ENCODE measurements around the gene NHEJ1.

The NHEJ1 gene

DNA sequence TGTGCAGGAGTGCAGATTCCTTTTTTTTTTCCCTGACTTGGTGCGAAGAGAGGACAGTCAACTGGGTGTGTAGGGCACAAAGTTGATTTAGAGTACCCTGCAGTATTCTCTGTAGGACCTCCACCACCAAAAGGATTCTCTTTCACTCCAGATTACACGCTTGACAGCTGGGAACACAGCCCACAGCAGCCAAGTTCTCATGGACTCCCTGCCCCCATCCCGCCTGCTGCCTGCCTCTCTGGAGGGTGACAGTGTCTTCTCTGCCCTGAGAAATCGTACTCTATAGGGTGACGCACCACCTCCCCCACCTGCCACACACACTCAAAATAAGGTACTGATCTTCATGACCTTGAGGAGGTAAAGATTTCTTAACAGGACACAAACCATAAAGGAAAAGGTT, 73.3 kb downstream of the NHEJ1 start:
- DNase-seq (ENCODE audit: low spot score): no peak

DNA sequence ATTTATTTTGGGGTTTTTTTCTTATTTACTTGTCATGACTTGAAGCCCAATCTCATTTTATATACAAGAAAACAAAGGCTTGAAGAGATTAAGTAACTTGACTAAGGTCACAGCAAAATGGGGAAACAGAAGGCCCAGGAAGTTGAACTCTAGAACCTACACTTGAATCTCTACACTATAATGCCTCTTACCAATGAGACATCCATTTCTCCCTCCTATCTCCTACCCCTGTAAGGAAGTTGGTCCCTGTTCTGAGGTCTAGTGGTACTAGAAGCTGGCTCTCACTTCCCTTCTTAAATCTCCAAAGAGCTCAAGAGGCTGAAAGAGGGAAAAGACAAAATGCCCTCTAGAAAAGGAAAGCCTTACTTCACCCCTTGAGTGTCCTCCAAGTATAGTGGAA, 74.4 kb downstream of the NHEJ1 start:
- DNase-seq (ENCODE audit: low spot score): no peak

DNA sequence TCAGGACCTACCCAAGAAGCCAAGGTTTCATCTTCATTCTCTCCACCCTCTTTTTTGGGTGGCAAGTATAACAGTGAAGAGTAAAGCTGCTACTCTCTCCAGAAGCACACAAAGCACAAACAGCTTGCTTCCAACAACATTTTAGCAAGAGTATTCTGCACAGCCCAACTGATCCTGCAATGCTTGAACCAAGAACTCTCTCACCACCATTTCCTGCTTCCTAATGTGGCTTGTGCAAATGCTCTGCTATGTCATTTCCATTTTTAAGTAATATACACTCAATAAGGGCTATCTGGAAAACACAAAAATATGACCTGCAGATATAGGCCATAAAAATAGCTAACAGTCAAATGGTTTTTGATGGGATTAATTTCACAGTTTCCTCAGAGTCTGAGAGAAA, 75.8 kb downstream of the NHEJ1 start:
- no peak for DNase-seq (ENCODE audit: low spot score)

DNA sequence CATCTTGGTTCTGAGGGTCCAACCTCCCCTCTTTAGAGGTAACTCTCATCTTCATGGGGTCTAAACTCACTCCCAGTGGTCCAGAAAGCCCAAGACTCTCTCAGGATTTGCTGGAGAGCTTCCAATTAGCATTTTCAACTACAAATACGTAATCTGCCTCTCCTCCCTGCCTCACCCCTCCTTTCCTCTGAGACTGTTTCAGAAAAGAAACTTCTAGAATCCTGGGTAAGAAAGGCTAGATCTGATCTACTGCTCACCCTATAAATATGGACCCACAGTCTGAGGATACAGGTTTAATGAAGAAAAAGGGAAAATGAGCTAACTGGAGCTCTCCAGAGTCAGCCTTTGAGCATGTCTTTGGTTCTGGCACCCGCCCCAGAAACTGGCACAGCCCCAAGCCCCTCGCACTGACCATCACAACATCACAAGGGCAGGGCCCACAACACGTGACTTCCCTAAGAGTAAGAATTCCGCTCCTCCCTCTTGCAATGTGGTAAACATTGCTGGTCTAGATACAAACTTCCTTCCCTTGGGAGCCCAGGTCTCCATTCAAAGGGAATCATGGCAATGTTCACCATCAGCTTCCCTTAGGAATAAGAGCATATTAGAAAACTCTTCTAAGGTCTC, 78.2 kb downstream of the NHEJ1 start:
- DNase-seq (ENCODE audit: low spot score): no peak

DNA sequence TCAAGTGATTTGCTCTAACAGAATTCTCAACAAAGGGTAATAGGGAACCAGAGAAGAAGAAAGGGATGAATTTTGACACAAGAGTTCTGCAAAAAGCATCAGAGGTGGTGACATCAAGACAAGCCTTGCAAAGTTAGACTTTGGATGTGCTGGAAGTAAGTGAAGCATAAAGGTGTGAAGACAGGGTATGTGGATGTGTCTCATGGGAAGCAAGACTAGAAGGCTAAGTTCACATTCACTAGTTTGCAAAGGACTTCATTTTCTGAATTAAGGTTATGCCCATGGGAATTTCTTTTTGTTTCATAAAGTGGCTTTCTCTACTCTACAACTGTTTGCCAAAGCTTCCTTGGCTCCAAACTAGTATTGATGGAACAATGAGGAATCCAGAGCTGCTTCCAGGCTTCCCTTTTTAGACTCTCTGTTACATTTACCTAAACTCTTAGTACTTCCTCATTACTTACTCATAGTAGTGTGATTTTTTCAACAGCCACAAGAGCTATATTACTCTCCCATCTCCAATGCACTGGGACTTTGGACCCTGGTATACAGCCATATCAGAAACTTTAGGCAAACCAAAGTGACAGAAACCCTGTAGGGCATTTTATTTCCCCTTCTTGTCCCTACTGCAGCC, 78.8 kb downstream of the NHEJ1 start:
- no peak for DNase-seq (ENCODE audit: low spot score)

DNA sequence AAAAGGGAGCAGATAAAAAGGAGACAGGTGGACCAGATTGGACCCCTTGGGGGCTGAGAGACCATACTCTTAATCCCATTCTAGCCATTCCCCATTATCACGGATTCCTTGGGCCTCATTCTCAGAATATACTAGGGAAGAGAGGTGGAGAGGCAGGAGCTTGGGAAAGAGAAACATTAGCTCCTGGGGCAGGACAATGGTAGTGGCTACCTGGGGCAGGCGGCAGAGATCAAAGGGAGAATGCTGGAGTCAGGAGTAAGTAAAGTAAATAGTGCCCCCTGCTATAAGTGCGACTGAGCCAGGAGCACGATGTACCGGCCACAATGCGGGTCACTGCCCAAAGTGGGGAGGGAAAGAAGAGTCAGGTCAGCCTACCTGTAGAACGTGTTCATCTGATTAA, 79.5 kb downstream of the NHEJ1 start:
- no peak for DNase-seq (ENCODE audit: low spot score)

DNA sequence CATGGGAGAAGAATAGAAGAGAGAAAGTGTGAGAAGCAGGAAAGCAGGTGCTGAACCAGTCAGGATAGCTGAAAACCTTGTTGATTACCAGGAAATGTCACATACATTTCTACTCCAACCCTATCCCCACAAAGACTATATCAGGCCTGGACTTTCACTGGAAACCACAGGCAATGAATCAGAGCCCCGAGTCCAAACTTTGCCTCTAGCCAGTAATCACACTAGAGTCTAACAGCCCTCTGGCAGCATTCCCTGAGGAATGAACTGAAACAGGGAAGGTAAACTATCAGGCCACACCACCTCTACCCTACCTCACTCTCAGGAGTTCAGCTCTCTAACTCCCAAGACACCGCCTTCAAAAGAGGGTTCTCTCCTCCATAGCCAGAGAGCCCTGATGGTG, 81.2 kb downstream of the NHEJ1 start:
- DNase-seq (ENCODE audit: low spot score): no peak

DNA sequence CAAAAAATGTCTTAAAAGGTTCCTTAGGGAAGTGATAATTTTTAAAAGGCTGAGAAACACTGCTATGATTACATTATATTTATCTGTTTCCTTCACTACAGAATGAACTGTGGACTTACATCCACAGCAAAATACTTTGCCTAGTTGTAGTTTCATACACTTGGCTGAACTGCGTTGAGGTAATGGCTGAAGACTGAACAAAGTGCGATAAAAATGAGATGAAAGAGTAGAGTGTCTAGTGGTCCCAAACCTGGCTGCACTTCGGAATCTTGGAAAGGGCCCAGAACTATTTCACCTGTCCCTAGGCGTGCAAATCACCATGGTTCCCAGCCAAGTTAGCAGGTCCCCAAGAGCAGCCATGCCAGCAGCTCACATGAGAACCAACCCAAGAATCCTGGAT, 81.7 kb downstream of the NHEJ1 start:
- DNase-seq (ENCODE audit: low spot score): no peak

DNA sequence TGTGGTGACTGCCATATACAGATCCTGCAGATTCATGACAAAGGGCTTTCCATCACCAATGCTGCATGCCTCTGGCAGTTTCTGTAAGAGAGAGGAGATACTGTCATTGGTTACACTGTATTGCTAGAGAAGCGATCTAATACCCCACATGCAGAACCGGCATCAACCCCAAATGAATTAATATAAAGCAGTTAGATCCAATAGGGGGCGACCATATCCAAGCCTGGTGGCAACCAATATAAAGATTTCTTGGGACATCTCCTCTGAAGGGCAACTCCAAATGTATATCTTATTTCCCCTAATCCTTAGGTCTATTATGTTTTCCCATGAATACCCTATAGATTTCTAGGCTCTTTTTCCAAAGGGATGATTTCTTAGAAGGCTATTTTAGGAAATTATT, 82.5 kb downstream of the NHEJ1 start:
- no peak for DNase-seq (ENCODE audit: low spot score)

DNA sequence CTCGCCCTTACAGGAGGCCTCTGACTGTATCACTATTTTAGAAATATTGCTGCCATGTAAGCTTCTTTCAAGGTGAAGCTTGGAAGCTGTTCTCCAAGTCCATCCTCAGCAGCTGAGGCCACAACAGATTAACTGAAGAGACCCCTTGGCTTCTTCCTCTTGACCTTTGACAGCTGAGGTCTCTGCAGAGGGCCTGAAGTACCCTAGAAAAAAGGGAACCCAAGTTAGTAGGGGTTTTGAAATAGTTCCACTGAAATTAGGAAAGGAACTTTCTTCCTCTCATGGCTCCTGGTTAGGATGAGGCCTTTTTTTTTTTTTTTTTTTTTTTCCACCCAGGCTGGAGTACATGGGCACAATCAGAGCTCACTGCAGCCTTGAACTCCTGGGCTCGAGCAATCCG, 84.4 kb downstream of the NHEJ1 start:
- no peak for DNase-seq (ENCODE audit: low spot score)

DNA sequence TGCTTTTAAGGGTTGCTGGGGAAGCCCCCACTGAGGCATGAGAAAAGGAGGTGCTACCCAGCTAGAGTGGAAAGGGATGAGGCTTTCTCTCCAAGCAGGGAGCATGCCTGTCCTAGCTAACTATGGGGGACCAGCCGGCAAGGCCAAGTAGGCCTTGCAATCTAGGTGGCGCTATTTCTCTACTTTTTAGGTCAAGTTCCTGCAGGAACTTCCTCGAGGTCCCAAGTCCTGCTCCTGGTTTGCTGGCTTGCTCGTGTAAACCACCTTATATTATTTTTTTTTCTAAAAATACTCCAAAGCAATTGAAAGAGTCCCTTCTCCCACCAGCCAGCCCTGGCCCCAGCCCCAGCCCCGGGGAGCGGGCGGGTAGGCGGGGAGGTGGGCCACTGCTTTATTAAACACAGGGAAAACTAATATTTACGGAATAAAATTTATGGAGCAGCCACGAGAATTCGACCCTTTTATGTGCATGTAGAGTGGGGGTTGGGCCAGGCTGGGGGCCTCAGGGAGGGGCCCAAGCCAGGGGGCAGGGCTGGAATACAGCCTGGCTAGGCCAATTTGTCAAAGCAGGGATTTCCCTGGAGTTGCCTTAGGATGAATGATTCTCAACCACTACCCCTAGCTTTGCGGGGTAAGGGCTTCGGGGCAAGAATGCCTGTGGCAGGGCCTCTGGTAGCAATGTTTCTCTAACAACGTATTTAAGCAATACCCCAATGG, 87.0 kb downstream of the NHEJ1 start:
- peak; percentile 44 for DNase-seq (ENCODE audit: low spot score)

DNA sequence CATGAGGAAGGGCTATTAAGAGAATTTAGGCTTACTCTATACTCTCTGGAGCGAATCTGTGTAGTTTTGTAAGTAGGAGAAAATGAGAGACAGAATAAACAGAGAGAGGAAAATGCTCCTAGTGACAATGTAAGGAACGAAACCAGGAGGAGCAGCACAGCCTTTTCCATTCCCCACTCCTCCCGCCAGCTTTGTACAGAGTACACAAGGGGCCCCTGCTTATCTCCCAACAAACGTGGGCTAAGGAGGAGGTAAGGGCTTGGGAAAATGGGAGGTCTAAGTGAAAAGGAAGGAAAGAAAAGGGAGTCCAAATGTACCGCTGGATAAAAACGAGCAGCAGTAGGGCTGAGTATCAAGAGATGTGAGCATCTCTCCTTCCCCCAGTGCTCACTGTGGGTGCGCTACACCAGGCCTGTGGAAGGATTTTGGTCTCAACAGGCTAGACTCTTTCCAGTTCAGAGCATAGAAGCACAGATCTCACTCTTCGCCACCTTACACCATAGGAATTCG, 87.8 kb downstream of the NHEJ1 start:
- no peak for DNase-seq (ENCODE audit: low spot score)

DNA sequence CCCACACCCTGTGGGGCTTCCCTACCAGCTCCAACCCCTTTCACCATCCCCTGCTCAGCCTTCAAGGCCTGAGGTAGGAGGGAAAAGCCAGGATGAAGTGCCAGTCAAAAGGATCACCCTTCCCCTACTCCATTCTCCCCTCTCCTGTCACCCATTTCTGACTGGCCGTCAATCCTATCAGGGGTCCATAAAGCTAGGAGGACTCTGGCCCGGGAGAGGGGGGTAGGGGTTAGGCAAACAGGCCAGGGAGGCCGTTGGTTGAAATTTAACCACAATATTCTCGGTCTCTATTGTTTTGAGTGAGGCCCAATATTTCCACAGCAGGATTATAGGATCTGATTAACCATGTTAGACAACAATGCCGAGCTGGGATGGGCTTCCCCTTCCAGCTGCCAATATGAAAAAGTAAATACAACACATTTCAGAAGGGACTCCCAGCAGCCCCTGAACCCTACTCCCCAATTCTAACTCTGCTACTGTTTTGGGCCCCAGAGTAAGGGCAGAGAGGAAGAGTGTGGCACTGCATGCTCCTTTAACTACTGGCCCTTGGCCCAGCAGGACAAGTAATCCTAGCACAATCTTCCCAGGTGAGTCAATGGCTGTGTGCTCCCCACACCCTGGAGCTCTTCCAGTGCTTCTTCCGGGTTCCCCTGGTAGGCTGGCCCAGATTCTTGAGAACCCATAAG, 89.3 kb downstream of the NHEJ1 start:
- DNase-seq (ENCODE audit: low spot score): no peak

DNA sequence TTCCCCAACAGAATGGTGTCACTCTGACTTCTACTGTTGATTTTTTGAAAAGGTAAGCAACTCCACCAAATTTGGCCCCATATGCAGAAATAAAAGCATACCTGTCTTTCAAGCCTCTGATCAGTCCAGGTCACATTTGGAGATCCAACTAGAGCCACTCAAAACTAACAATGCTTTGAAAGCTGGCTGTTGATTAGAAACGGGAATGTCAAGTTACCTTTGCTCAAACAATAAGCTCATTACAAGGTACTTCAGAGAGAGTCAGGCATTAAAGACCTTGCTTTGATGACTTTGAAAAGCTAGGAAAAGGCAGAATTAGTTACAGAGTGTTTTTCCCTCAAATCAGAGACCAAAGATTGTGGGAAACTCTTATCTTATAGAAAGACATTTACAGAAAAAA, 95.1 kb downstream of the NHEJ1 start:
- DNase-seq (ENCODE audit: low spot score): no peak

DNA sequence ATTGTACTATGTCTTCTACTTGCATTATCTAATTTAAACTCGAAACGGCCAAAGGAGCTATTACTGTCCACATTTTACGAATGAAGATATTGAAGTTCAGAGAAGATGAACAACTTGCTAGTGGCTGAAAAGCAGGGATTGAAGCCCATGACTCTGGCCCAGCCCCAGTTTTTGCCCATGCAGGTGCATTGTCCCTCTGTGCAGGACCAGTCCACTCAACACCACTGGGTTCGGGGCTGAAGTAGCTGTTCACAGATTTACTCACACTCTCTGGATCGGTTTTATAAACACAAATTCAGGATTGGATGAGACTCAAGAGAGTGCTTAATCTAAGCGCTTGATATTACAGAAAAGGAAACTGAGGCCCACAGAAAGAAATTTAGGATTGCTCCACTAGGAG, 98.5 kb downstream of the NHEJ1 start:
- no peak for DNase-seq (ENCODE audit: low spot score)

DNA sequence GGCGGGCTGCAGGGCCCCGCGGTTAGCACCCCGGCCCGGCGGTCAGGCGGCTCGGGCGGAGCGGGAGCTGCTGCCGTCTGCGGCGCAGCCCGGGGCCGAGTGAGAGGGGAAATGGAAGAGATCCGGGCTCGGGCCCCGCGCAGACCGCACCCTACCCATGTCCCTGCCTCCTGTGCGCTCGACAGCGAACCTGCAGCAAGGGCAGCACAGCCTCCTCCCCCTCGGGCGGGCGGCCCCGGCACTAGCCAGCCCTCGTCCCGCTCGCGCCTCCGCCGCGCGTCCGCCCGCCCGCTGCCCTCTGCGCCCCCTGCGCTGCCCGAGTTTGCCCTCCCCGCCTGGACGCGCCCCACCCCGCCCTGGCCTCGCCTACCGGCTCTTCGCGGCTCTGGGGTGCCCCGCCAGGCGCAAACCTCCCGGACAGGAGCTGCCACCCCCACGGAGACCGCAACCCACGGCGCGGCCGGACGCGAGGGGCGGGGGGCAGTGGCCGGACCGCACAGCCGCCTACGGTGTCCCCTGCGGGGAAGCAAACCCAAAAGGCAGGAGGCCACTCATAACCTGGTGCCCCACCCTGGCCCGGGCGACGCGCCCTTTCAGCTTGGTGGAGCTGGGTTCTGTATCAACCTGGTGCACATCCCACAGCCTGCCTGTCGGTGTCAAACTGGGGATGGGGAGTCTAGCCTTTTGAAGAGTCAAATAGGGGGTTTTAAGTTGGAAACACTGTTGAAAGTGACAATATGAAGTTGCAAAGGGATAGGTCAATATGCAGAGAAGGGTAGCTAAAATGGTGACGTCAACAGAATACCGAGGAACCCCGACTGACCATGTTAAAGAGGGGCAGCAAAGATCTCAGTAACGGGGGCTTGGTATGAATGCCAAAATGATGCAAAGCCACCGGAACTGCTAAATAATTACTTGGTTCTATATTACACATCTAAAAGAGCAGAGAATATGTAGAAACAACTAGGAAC, 99.5 kb downstream of the NHEJ1 start, which contains the start of gene IHH:
TSS of gene IHH (minus strand) at position 101 of the 971 bp plus-strand sequence. CDS start 454 bp downstream, outside the sequence.
- DNase-seq (ENCODE audit: low spot score): no peak

DNA sequence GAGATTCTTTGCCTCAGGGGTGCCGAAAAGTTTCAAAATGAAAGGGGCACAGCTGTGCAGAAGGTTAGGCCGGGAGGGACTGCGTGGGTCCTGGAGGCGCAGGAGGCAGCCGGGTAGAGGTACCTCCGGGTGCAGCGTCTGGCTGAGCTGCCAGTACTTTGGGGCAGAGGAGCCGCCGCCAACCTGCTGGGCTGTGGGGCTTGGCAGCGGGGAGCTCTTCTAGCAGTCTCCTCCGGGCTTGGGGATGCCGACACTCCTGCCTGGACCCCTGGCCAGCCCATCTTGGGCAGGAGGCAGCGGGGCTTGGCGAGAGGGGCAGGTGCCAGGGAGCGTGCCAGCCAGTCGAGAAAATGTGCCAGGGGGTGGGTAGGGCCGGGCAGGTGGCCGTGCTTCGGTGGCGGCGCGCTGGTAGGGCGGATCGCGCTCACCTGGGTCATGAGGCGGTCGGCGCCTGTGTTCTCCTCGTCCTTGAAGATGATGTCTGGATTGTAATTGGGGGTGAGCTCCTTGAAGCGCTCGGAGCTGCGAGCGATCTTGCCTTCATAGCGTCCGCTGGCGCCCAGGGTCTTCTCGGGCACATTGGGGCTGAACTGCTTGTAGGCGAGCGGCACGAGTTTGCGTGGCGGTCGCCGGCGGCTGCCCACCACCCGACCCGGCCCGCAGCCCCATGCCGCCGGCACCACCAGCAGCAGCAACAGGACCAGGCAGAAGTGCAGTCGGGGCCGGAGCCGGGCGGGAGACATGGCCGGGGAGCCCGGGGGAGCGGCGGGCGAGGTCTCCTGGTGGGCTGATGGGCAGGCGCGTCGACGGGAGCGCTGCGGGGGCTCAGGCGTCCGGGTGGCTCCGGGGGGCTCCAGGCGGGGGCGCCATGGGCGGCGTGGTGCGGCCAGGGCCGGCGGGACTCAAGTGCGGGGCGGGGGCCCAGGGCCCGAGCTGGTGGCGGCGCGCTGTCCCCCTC, 100.6 kb downstream of the NHEJ1 start:
- no peak for DNase-seq (ENCODE audit: low spot score)

DNA sequence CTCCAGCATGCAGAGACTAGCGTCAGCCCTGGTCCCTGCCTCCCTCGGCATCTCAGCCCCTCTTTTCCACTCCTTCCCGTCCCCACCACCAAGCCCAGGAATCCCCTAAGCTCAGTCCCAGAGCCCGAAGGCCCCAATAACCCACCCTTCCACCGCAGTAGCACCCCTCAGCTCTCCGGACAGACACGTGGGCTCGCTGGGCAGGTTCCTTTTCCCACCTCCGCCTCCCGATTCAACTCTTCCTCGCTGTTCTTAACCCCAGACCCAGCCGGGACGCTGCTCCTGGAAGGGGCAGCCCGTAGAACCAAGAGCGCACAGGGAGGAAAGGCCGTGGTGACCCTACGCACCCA, 101.3 kb downstream of the NHEJ1 start:
- no peak for DNase-seq (ENCODE audit: low spot score)

DNA sequence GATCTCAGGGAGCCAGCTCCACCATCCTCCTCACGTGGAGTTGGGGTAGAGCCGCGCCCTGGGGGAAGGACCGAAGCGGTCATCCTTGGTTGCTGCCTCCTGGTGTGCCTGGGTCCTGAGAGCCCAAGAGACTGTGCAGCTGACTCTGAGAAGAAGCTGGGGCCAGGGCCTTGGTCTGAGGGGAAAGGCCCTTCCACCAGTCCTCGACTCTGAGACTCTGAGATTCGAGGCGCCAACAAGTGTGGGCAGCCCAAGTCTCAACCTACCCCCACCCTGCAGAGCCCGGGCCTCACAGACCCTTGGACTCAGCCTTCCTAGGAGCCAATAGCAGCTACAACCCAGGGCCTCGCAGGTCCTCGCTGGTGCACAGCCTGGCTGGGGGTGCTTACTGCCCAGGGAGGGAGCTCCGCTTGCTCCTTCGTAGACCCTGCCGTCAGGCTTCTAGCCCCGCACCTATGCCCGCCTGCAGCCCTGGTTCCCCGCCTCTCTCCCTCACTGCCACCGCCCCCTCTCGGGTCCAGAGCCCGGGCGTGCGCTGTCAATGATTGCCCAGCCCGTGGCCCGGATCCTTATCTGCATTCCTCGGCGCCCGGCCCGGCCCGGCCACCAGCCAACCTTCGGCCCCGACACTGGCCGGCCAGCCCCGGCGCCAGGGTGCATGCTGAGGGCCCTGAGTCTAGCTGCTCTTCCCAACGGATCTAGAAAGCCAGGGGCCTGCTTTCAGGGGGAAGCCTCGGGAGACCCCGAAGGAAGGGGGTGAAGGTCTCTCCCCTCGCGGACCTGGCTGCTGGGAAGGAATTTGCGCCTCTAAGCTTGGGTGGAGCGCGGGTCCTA, 101.9 kb downstream of the NHEJ1 start:
- no peak for DNase-seq (ENCODE audit: low spot score)

All from kidney capillary endothelial cell (primary cell).